Suprapubic skin (tissue), 4 donors: ENCODE results near the gene LEF1.

Source experiments
- EP300 ChIP-seq: sonication (generic); formaldehyde crosslinking; IDR thresholded peaks from one replicate; pipeline ENCODE4 v1.6.1; 2017; ENCODE audit warnings: antibody characterized with exemption
- POLR2AphosphoS5 ChIP-seq, 3 donors: sonication (generic); formaldehyde crosslinking; IDR thresholded peaks; one replicate each; pipeline ENCODE4 v1.6.1; 2017; ENCODE audit warnings: antibody characterized with exemption in 3 of 3
- TF ChIP-seq, protein P1 (sequence below), 2 donors: fragments of 200-600 bp in 1 of 2; fragments of 450-650 bp in 1 of 2; sonication (generic) in 1 of 2; IDR thresholded peaks; one replicate each; pipeline ENCODE4 v1.5.1; 2016 to 2019; ENCODE audit warnings: antibody characterized with exemption in 2 of 2, mild to moderate bottlenecking in 1 of 2, moderate library complexity in 1 of 2

GRCh38 chr4:108004646-108005045, 164.1 kb downstream of the LEF1 start:
- TF ChIP-seq, protein P1, sequence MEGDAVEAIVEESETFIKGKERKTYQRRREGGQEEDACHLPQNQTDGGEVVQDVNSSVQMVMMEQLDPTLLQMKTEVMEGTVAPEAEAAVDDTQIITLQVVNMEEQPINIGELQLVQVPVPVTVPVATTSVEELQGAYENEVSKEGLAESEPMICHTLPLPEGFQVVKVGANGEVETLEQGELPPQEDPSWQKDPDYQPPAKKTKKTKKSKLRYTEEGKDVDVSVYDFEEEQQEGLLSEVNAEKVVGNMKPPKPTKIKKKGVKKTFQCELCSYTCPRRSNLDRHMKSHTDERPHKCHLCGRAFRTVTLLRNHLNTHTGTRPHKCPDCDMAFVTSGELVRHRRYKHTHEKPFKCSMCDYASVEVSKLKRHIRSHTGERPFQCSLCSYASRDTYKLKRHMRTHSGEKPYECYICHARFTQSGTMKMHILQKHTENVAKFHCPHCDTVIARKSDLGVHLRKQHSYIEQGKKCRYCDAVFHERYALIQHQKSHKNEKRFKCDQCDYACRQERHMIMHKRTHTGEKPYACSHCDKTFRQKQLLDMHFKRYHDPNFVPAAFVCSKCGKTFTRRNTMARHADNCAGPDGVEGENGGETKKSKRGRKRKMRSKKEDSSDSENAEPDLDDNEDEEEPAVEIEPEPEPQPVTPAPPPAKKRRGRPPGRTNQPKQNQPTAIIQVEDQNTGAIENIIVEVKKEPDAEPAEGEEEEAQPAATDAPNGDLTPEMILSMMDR (IDR thresholded peaks at IDR 0.05), result no peak
- TF ChIP-seq EP300 (no peak), POLR2AphosphoS5 (IDR thresholded peaks at IDR 0.05) (no peak)
